Measurements from ENCODE around the gene STAC.

GRCh38 chr3:36525115-36525801 is 145.0 kb downstream of the STAC start:
- TF ChIP-seq CTCF (IDR thresholded peaks at IDR 0.05 in 2 of 3, conservative IDR thresholded peaks at IDR 0.05 in 1 of 3; ENCODE audit: control insufficient read depth in 2 of 3, extremely low read depth in 1 of 3, insufficient read depth in 1 of 3, low read depth in 3 of 3, low read length in 3 of 3) (no peak), CREM (IDR thresholded peaks at IDR 0.05; ENCODE audit: low read depth) (no peak), ZSCAN29 (IDR thresholded peaks at IDR 0.05) (no peak)
